Measurements from ENCODE around the gene RICTOR.

GRCh38 chr5:39024884-39025283 is 49.3 kb downstream of the RICTOR start:
- no peak for TF ChIP-seq POLR2A (IDR thresholded peaks at IDR 0.05)
- TF ChIP-seq CTCF (IDR thresholded peaks at IDR 0.05) = no peak
